Trophoblast cell (in vitro differentiated cells and primary cell): ENCODE results near the gene ANKS1B.

Source experiments
- DNase-seq, 2 donors: peaks; one replicate each; pipeline ENCODE4 v3.0.0-alpha.2; 2016
- H2AFZ ChIP-seq: 2 replicates; pipeline ENCODE4 v1.6.1; 2013; ENCODE audit warnings: low read length, moderate library complexity, mild to moderate bottlenecking; ENCODE audit not compliant: insufficient read depth, poor library complexity
- H2AK5ac ChIP-seq: 2 replicates; pipeline ENCODE4 v1.6.1; 2013; ENCODE audit warnings: mild to moderate bottlenecking, low read length
- H2BK120ac ChIP-seq: 2 replicates; pipeline ENCODE4 v1.6.1; 2013; ENCODE audit warnings: low read length, mild to moderate bottlenecking, moderate library complexity; ENCODE audit not compliant: insufficient read depth, poor library complexity
- H2BK12ac ChIP-seq: 2 replicates; pipeline ENCODE4 v1.6.1; 2013; ENCODE audit warnings: mild to moderate bottlenecking, low read length, moderate library complexity
- H2BK5ac ChIP-seq: 2 replicates; pipeline ENCODE4 v1.6.1; 2013; ENCODE audit warnings: low read length, low read depth, moderate library complexity, mild to moderate bottlenecking; ENCODE audit not compliant: poor library complexity
- H3K14ac ChIP-seq: 2 replicates; pipeline ENCODE4 v1.6.1; 2013; ENCODE audit warnings: mild to moderate bottlenecking, low read length
- H3K18ac ChIP-seq: 2 replicates; pipeline ENCODE4 v1.6.1; 2013; ENCODE audit warnings: mild to moderate bottlenecking, low read length
- H3K23ac ChIP-seq: 2 replicates; pipeline ENCODE4 v1.6.1; 2013; ENCODE audit warnings: low read length
- H3K27ac ChIP-seq: 2 replicates; pipeline ENCODE4 v1.5.1; 2013; ENCODE audit warnings: low read depth, mild to moderate bottlenecking, inconsistent platforms, low read length, moderate library complexity
- H3K27me3 ChIP-seq: 2 replicates; pipeline ENCODE4 v1.6.1; 2013; ENCODE audit warnings: inconsistent platforms, mild to moderate bottlenecking, low read length, moderate library complexity; ENCODE audit not compliant: insufficient read depth
- H3K36me3 ChIP-seq, 2 experiments: 1 replicate in 1 of 2; 2 replicates in 1 of 2; pipeline ENCODE4 v1.6.1; 2013; ENCODE audit warnings: low read length in 2 of 2, mild to moderate bottlenecking in 2 of 2, moderate library complexity in 1 of 2; ENCODE audit not compliant: insufficient read depth in 2 of 2, control insufficient read depth in 1 of 2
- H3K4ac ChIP-seq: 2 replicates; pipeline ENCODE4 v1.6.1; 2013; ENCODE audit warnings: low read depth, mild to moderate bottlenecking, low read length, moderate library complexity
- H3K4me1 ChIP-seq, 2 experiments: 1 replicate in 1 of 2; 2 replicates in 1 of 2; pipeline ENCODE4 v1.6.1; 2013; ENCODE audit warnings: low read length in 2 of 2, mild to moderate bottlenecking in 2 of 2, moderate library complexity in 1 of 2; ENCODE audit not compliant: insufficient read depth in 2 of 2, control insufficient read depth in 1 of 2
- H3K4me2 ChIP-seq: 2 replicates; pipeline ENCODE4 v1.6.1; 2013; ENCODE audit warnings: inconsistent platforms, mild to moderate bottlenecking, low read length, moderate library complexity
- H3K4me3 ChIP-seq: 2 replicates; pipeline ENCODE4 v1.5.1; 2013; ENCODE audit warnings: mild to moderate bottlenecking, low read depth, low read length, inconsistent platforms
- H3K79me1 ChIP-seq: one replicate; pipeline ENCODE4 v1.6.1; 2013; ENCODE audit warnings: low read length
- H3K79me2 ChIP-seq: 2 replicates; pipeline ENCODE4 v1.6.1; 2013; ENCODE audit warnings: low read length, mild to moderate bottlenecking; ENCODE audit not compliant: control insufficient read depth, insufficient read depth, poor library complexity
- H3K9ac ChIP-seq: 2 replicates; pipeline ENCODE4 v1.6.1; 2013; ENCODE audit warnings: mild to moderate bottlenecking, low read length
- H3K9me3 ChIP-seq: 2 replicates; pipeline ENCODE4 v1.6.1; 2013; ENCODE audit warnings: low read depth, mild to moderate bottlenecking, control low read depth, inconsistent platforms, low read length; ENCODE audit not compliant: insufficient read depth
- H4K12ac ChIP-seq: 2 replicates; pipeline ENCODE4 v1.6.1; 2013; ENCODE audit warnings: low read depth, mild to moderate bottlenecking, low read length, moderate library complexity
- H4K8ac ChIP-seq: 2 replicates; pipeline ENCODE4 v1.6.1; 2013; ENCODE audit warnings: low read depth, mild to moderate bottlenecking, low read length, moderate library complexity
- H4K91ac ChIP-seq: one replicate; pipeline ENCODE4 v1.6.1; 2013; ENCODE audit warnings: low read depth, mild to moderate bottlenecking, low read length, moderate library complexity
- WGBS: extraction: QIAGEN DNeasy Blood & Tissue Kit; methylation state at CpG from one replicate; pipeline ENCODE4 v1.1.7; 2013; ENCODE audit warnings: missing lambda C conversion rate; ENCODE audit not compliant: insufficient read length, insufficient coverage; ENCODE audit errors: extremely low coverage; 5-methylcytosine and 5-hydroxymethylcytosine counted together

ANKS1B gene

GRCh38 chr12:99505805-99506204, 478.9 kb downstream of the ANKS1B start:
- Histone ChIP-seq H3K4ac (no peak overlapping the region), H2AFZ (no peak overlapping the region), H4K12ac (no peak overlapping the region), H3K14ac (no peak overlapping the region), H4K8ac (no peak overlapping the region), H3K27me3 (no peaks in the 10 kb centered on the region), H3K27ac (no peak overlapping the region), H3K9me3 (no peaks in the 10 kb centered on the region), H3K79me2 (no peaks in the 10 kb centered on the region), H3K23ac (no peak overlapping the region), H3K36me3 (no peaks in the 10 kb centered on the region), H3K4me1 (no peaks in the 10 kb centered on the region), H3K79me1 (no peaks in the 10 kb centered on the region), H2BK5ac (no peak overlapping the region), H3K4me2 (no peak overlapping the region), H3K9ac (no peak overlapping the region), H2BK120ac (no peak overlapping the region), H2AK5ac (no peak overlapping the region), H3K4me3 (no peak overlapping the region), H2BK12ac (no peak overlapping the region), H3K18ac (no peak overlapping the region), H4K91ac (no peak overlapping the region)
- no CpG with 5 or more reads among the region's 3 CpGs for WGBS
- no peak for DNase-seq

GRCh38 chr12:99498756-99499155, 486.0 kb downstream of the ANKS1B start:
- no peak overlapping the region for H3K23ac ChIP-seq
- no peak overlapping the region for H3K18ac ChIP-seq
- H3K79me1 ChIP-seq = peaks cover 2% of the 10 kb centered on the region
- no peak overlapping the region for H4K12ac ChIP-seq
- WGBS = no CpG with 5 or more reads among the region's 3 CpGs
- H3K79me2 ChIP-seq = no peaks in the 10 kb centered on the region
- no peak overlapping the region for H2AK5ac ChIP-seq
- H4K8ac ChIP-seq = no peak overlapping the region
- no peak overlapping the region for H2BK5ac ChIP-seq
- no peak overlapping the region for H2AFZ ChIP-seq
- H3K4me2 ChIP-seq = no peak overlapping the region
- no peak overlapping the region for H2BK12ac ChIP-seq
- H3K27me3 ChIP-seq = no peaks in the 10 kb centered on the region
- H3K4ac ChIP-seq = no peak overlapping the region
- H3K4me3 ChIP-seq = no peak overlapping the region
- H2BK120ac ChIP-seq = no peak overlapping the region
- no peak overlapping the region for H3K14ac ChIP-seq
- peaks cover 2 to 3% of the 10 kb centered on the region in 2 experiments for H3K4me1 ChIP-seq
- DNase-seq = peak; percentile 52 to 78
- H4K91ac ChIP-seq = no peak overlapping the region
- no peaks in the 10 kb centered on the region for H3K36me3 ChIP-seq
- H3K27ac ChIP-seq = peak overlapping the region; percentile 36
- no peak overlapping the region for H3K9ac ChIP-seq
- no peaks in the 10 kb centered on the region for H3K9me3 ChIP-seq

GRCh38 chr12:99495799-99496198, 488.9 kb downstream of the ANKS1B start:
- no peak for DNase-seq
- WGBS = no CpG with 5 or more reads among the region's 1 CpG

GRCh38 chr12:99493197-99493596, 491.5 kb downstream of the ANKS1B start:
- Histone ChIP-seq H3K79me1 (peaks cover 2% of the 10 kb centered on the region), H3K4me3 (no peak overlapping the region), H3K9ac (no peak overlapping the region), H4K8ac (no peak overlapping the region), H3K18ac (no peak overlapping the region), H3K36me3 (no peaks in the 10 kb centered on the region), H2AFZ (no peak overlapping the region), H2BK5ac (no peak overlapping the region), H3K14ac (no peak overlapping the region), H3K23ac (no peak overlapping the region), H3K4me1 (peaks cover under 1 to 1% of the 10 kb centered on the region in 2 experiments), H3K4me2 (no peak overlapping the region), H3K9me3 (no peaks in the 10 kb centered on the region), H3K4ac (no peak overlapping the region), H2BK120ac (no peak overlapping the region), H3K79me2 (no peaks in the 10 kb centered on the region), H2BK12ac (no peak overlapping the region), H3K27ac (no peak overlapping the region), H4K91ac (no peak overlapping the region), H2AK5ac (no peak overlapping the region), H4K12ac (no peak overlapping the region), H3K27me3 (no peaks in the 10 kb centered on the region)
- no CpG with 5 or more reads among the region's 1 CpG for WGBS
- no peak for DNase-seq

More at GRCh38 chr12:99495799-99496198, 488.9 kb downstream of the ANKS1B start:
- no peaks in the 10 kb centered on the region for H3K36me3 ChIP-seq
- no peak overlapping the region for H2AFZ ChIP-seq
- no peak overlapping the region for H3K4ac ChIP-seq
- no peak overlapping the region for H3K9ac ChIP-seq
- no peak overlapping the region for H4K12ac ChIP-seq
- no peak overlapping the region for H3K27ac ChIP-seq
- H3K79me2 ChIP-seq = no peaks in the 10 kb centered on the region
- no peak overlapping the region for H2BK120ac ChIP-seq
- H3K23ac ChIP-seq = no peak overlapping the region
- no peak overlapping the region for H2BK12ac ChIP-seq
- no peak overlapping the region for H3K4me3 ChIP-seq
- no peak overlapping the region for H3K4me2 ChIP-seq
- no peak overlapping the region for H3K14ac ChIP-seq
- no peaks in the 10 kb centered on the region for H3K9me3 ChIP-seq
- H3K79me1 ChIP-seq = peaks cover 2% of the 10 kb centered on the region
- no peak overlapping the region for H4K8ac ChIP-seq
- H3K4me1 ChIP-seq = peaks cover 2 to 3% of the 10 kb centered on the region in 2 experiments
- H3K18ac ChIP-seq = no peak overlapping the region
- H2BK5ac ChIP-seq = no peak overlapping the region
- no peak overlapping the region for H2AK5ac ChIP-seq
- H3K27me3 ChIP-seq = no peaks in the 10 kb centered on the region
- no peak overlapping the region for H4K91ac ChIP-seq
